Suprapubic skin (tissue), 3 donors: ENCODE data around the gene SYNPO2L.

Experiments used
- EP300 ChIP-seq: sonication (generic); formaldehyde crosslinking; IDR thresholded peaks from one replicate; pipeline ENCODE4 v1.6.1; 2017; ENCODE audit warnings: antibody characterized with exemption
- POLR2A ChIP-seq, 2 donors: fragments of 450-650 bp; IDR thresholded peaks; one replicate each; pipeline ENCODE4 v1.6.1; 2017; ENCODE audit warnings: antibody characterized with exemption in 2 of 2, mild to moderate bottlenecking in 2 of 2, moderate library complexity in 2 of 2
- TF ChIP-seq, protein P1 (sequence below), 2 donors: fragments of 200-600 bp in 1 of 2; fragments of 450-650 bp in 1 of 2; sonication (generic) in 1 of 2; IDR thresholded peaks; one replicate each; pipeline ENCODE4 v1.5.1; 2016 to 2019; ENCODE audit warnings: antibody characterized with exemption in 2 of 2, mild to moderate bottlenecking in 1 of 2, moderate library complexity in 1 of 2

DNA sequence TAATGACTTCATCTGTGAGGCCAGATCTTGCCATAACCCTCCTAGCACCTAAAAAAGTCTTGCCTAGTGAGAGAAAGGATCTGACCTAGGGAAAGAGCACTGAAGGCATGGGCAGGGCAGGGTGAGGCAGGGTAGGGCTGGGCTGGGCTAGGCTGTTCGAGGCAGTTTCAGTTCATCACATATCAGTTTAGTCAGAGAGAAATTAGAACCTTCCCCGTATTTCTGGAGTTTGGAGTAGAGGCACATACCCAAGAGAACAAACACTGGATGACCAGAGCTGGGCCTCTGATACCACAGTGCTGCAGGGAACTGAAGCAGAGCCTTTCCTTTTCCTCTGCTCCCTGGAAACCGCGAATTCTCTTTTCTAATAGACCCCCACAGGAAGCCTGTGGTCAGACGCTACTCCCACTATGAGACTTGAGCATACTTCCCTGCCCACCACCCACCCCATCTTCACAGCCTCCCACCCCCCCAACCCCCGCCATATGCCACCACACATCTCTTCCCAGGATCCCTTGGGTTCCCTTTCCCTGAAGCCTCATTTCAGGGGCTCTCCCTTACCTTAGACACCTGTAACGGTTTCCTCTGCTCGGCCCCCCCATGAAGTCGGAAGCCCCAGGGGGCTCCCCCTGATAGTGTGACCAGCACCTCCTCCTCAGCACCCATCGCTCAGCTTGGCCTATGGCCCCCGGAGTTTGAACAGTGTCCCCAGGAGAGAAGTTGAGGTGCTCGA is 406 bp downstream of the SYNPO2L start:
- TF ChIP-seq POLR2A (IDR thresholded peaks at IDR 0.05) = no peak
- no peak for TF ChIP-seq EP300
- TF ChIP-seq, protein P1, sequence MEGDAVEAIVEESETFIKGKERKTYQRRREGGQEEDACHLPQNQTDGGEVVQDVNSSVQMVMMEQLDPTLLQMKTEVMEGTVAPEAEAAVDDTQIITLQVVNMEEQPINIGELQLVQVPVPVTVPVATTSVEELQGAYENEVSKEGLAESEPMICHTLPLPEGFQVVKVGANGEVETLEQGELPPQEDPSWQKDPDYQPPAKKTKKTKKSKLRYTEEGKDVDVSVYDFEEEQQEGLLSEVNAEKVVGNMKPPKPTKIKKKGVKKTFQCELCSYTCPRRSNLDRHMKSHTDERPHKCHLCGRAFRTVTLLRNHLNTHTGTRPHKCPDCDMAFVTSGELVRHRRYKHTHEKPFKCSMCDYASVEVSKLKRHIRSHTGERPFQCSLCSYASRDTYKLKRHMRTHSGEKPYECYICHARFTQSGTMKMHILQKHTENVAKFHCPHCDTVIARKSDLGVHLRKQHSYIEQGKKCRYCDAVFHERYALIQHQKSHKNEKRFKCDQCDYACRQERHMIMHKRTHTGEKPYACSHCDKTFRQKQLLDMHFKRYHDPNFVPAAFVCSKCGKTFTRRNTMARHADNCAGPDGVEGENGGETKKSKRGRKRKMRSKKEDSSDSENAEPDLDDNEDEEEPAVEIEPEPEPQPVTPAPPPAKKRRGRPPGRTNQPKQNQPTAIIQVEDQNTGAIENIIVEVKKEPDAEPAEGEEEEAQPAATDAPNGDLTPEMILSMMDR (IDR thresholded peaks at IDR 0.05) = no peak
